Colonic mucosa (tissue), 4 donors: ENCODE data around the gene MIPEP. TPM values are rescaled to one million over a fixed set of nuclear protein-coding genes. Genes with fewer than 3 reads are reported as not detected.

Experiments
- DNase-seq: peaks from one replicate; pipeline ENCODE4 v3.0.0-alpha.2; 2020
- H3K27ac ChIP-seq: fragments of 200-600 bp; one replicate; pipeline ENCODE4 v1.8.0; 2021
- H3K27me3 ChIP-seq: fragments of 200-600 bp; one replicate; pipeline ENCODE4 v1.8.0; 2021
- H3K36me3 ChIP-seq: fragments of 200-600 bp; one replicate; pipeline ENCODE4 v1.8.0; 2021
- H3K4me1 ChIP-seq: fragments of 200-600 bp; one replicate; pipeline ENCODE4 v1.8.0; 2021; ENCODE audit warnings: mild to moderate bottlenecking
- H3K4me3 ChIP-seq: fragments of 200-600 bp; one replicate; pipeline ENCODE4 v1.8.0; 2021
- H3K9ac ChIP-seq, 2 donors: one replicate each; pipeline ENCODE4 v1.7.0; 2013; ENCODE audit warnings: control low read depth in 2 of 2, low read depth in 2 of 2, low read length in 2 of 2
- H3K9me3 ChIP-seq: fragments of 200-600 bp; one replicate; pipeline ENCODE4 v1.8.0; 2021
- intact Hi-C: fragments of 100-400 bp; cut with DNase I; formaldehyde crosslinking; loops from one replicate; pipeline ENCODE4 v1.14.1; 2022
- total RNA-seq, 2 donors: library from RNA; stranded (reverse); fragmentation: NEBNext Ultra II Directional in 1 of 2; extraction: Animal tissue kit (Norgen Biotek cat#: 25700) in 1 of 2; gene quantifications; one replicate each; pipeline ENCODE4 v1.2.1, GENCODE V29; 2021
- TF ChIP-seq, protein P1 (sequence below): fragments of 200-600 bp; IDR thresholded peaks from one replicate; pipeline ENCODE4 v1.8.0; 2022; ENCODE audit warnings: antibody characterized with exemption, mild to moderate bottlenecking
- donor health status: healthy.
- donor health status: DM: no; HTN: no; CAD: no.
- donor health status: DM: no; HTN: no; CAD: no.

Gene MIPEP
- total RNA-seq, 2 donors from 2014 or later: 25.9 to 33.0 TPM

GRCh38 chr13:23688336-23688735 lies 200.9 kb downstream of the MIPEP start:
- H3K27me3 ChIP-seq: no peaks in the 10 kb centered on the region
- intact Hi-C loops: no loop called here
- DNase-seq: no peak
- no peak overlapping the region for H3K27ac ChIP-seq
- H3K4me3 ChIP-seq: no peak overlapping the region
- no peaks in the 10 kb centered on the region for H3K36me3 ChIP-seq
- H3K4me1 ChIP-seq: no peaks in the 10 kb centered on the region
- no peaks in the 10 kb centered on the region for H3K9me3 ChIP-seq
- H3K9ac ChIP-seq: no peak overlapping the region
- TF ChIP-seq, protein P1, sequence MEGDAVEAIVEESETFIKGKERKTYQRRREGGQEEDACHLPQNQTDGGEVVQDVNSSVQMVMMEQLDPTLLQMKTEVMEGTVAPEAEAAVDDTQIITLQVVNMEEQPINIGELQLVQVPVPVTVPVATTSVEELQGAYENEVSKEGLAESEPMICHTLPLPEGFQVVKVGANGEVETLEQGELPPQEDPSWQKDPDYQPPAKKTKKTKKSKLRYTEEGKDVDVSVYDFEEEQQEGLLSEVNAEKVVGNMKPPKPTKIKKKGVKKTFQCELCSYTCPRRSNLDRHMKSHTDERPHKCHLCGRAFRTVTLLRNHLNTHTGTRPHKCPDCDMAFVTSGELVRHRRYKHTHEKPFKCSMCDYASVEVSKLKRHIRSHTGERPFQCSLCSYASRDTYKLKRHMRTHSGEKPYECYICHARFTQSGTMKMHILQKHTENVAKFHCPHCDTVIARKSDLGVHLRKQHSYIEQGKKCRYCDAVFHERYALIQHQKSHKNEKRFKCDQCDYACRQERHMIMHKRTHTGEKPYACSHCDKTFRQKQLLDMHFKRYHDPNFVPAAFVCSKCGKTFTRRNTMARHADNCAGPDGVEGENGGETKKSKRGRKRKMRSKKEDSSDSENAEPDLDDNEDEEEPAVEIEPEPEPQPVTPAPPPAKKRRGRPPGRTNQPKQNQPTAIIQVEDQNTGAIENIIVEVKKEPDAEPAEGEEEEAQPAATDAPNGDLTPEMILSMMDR: no peak

DNA sequence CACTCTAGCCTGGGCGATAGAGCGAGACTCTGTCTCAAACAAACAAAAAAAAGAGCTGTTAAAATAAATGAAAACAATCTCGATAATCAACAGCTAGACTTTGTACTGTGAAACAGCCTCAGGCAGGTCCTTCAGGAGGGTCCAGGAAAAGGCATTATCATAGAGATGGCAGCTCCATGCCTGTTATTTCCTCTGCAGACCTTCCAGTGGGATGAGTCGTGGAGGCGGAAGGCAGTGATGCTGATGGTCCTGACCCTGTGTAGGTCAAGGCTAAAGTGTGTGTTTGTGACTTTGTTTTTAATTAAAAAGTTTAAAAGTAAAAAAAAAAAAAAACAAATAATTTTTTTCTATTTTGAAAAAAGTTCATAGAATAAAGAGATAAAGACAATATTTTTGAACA lies 201.6 kb downstream of the MIPEP start:
- intact Hi-C loops: no loop called here
- Histone ChIP-seq H3K36me3 (no peaks in the 10 kb centered on the region), H3K9ac (no peak overlapping the region), H3K4me3 (no peak overlapping the region), H3K9me3 (no peaks in the 10 kb centered on the region), H3K27me3 (no peaks in the 10 kb centered on the region), H3K27ac (no peak overlapping the region), H3K4me1 (no peaks in the 10 kb centered on the region)
- no peak for DNase-seq
- TF ChIP-seq, protein P1: no peak

DNA sequence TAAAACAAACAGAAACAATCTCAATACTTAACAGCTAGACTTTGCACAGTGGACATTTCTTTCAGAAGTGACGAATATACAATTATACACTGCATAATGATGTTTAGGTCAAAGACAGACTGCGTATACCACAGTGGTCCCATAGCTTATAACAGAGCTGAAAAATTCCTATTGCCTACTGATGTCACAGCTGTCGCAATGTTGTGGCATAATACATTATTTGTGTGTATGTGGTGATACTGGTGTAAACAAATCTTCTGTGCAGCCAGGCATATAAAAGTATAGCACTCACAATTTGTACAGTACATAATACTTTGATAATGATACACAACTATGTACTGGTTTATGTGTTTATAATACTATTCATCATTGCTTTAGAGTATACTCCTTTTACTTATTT lies 202.3 kb downstream of the MIPEP start:
- H3K27me3 ChIP-seq: no peaks in the 10 kb centered on the region
- intact Hi-C loops: no loop called here
- H3K4me1 ChIP-seq: no peaks in the 10 kb centered on the region
- no peak for DNase-seq
- no peaks in the 10 kb centered on the region for H3K36me3 ChIP-seq
- no peak overlapping the region for H3K9ac ChIP-seq
- TF ChIP-seq, protein P1: no peak
- H3K4me3 ChIP-seq: no peak overlapping the region
- H3K9me3 ChIP-seq: no peaks in the 10 kb centered on the region
- H3K27ac ChIP-seq: no peak overlapping the region

DNA sequence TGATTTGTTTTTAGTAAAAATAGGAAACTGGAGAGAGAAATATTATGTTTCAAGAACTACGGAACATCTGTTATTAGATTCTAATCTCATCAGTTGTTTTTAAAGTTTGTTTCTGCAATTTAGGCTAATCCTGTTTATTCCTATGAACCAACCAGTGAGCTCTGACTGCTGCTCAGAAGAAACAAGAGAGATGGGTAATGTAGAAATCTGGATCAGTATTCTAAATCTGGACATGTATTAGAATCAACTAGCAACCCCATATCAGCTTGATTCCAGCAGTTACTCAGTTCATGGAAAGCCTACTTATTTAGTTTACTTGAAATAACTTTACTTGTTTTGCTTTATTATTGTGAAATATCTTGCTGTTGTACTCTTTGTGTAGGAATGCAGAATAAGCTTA lies 203.8 kb downstream of the MIPEP start:
- Histone ChIP-seq H3K27ac (no peak overlapping the region), H3K9ac (no peak overlapping the region), H3K4me1 (no peaks in the 10 kb centered on the region), H3K4me3 (no peak overlapping the region), H3K27me3 (no peaks in the 10 kb centered on the region), H3K36me3 (no peaks in the 10 kb centered on the region), H3K9me3 (no peaks in the 10 kb centered on the region)
- intact Hi-C loops: no loop called here
- no peak for DNase-seq
- TF ChIP-seq, protein P1: no peak

DNA sequence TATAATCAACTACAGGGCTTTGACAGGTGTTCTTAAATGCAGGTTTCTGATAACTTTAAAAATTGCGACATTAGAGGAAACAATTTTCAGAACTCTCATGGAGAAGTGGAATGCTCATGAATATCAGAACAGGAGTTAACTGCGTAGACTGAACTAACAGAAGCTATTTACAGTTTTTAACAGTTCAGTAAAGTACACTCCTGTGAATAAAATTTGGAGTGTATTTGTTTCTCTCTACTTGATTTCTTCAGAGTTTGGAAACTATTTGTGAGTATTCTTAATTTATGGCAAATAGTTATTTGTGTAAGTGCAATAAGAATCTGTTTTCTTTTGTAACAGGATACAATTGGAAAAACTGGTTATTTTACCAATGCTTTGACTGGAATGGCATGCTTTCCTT lies 204.6 kb downstream of the MIPEP start:
- intact Hi-C loops: no loop called here
- Histone ChIP-seq H3K4me3 (no peak overlapping the region), H3K36me3 (no peaks in the 10 kb centered on the region), H3K4me1 (no peaks in the 10 kb centered on the region), H3K9me3 (no peaks in the 10 kb centered on the region), H3K9ac (no peak overlapping the region), H3K27ac (no peak overlapping the region), H3K27me3 (no peaks in the 10 kb centered on the region)
- TF ChIP-seq, protein P1: no peak
- DNase-seq: no peak

DNA sequence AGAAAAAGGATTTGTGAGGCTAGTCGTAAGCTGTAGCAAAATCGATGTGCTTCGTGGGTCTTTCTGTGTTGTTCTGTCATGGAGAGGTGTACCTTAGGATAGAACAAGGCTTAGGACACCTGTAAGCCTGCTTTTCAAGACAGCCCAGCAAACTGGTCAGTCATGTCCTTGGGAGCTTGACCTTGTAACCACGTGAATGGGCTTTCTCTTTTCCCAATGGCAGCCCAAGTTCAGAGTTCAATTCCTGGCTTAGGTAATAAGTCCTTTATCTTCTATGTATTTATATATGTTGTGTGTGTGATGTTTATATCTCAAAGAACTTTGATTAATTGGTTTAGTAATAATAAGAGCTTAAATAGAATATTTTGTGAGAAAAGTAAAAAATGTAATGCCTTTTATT lies 206.1 kb downstream of the MIPEP start:
- Histone ChIP-seq H3K9me3 (no peaks in the 10 kb centered on the region), H3K27ac (no peak overlapping the region), H3K36me3 (no peaks in the 10 kb centered on the region), H3K9ac (no peak overlapping the region), H3K27me3 (no peaks in the 10 kb centered on the region), H3K4me3 (no peak overlapping the region), H3K4me1 (no peaks in the 10 kb centered on the region)
- TF ChIP-seq, protein P1: no peak
- intact Hi-C loops: no loop called here
- DNase-seq: no peak
